GM10847 (cell line): ENCODE measurements around the gene TNNT3.

Experiments
- POLR2A ChIP-seq: IDR thresholded peaks from 2 replicates; pipeline ENCODE4 v1.6.1; 2011; ENCODE audit not compliant: insufficient read length; ENCODE audit errors: extremely low read depth

The TNNT3 gene

DNA sequence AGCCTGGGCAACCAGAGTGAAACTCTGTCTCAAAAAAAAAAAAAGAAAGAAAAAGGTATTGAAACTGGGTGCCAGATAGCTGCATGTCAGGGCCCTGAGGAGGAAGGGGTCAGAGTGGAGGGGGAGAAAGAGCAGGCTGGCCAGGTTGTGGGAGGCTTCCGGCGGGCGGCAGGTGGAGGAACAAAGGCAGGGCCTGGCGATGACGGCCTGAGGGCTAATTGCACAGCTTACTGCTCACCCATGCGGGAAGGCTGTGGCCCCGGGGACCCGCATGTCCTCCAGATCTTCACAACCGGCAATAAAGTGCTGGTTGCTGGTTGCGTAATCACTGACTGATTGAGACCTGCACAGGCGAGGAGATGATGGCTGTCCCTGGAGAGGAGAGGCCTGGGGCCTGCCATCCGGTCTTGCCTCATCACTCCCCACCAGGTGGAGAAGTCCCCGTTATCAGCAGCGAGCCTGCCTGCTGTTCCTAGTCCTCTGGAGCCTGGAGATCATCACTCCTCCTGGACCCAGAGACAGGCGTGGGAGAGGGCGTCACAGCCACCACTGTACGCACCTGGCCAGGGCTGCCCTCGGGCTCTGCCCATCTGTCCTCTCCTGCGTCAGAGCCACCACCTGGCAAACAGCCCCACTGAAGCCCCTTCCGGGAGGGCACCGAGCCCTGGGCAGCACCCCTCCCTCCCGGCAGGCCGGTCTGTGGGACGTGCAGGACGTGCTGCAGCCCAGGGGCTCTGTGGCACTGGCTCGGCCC, 59.4 kb downstream of the TNNT3 start:
- TF ChIP-seq POLR2A, result no peak

DNA sequence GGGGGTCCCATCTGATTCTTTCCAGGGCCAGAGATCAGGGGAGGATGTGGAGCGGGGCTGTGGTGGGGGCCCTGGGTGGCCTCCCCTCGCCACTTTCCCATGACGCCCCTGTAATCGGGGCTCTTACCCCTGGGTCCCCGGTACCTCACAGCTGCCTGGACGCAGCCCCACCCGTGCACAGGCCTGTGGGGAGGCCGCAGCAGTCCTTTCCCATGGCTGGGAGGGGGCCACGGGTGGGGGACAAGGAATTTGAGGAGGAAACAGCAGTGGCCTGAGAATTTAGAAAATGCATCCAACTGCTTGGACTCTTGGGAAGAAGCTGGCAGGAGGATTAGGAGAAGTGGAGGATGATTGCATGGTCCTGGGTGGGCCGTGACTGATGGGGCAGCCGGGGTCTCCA, 60.1 kb downstream of the TNNT3 start:
- TF ChIP-seq POLR2A, result no peak

DNA sequence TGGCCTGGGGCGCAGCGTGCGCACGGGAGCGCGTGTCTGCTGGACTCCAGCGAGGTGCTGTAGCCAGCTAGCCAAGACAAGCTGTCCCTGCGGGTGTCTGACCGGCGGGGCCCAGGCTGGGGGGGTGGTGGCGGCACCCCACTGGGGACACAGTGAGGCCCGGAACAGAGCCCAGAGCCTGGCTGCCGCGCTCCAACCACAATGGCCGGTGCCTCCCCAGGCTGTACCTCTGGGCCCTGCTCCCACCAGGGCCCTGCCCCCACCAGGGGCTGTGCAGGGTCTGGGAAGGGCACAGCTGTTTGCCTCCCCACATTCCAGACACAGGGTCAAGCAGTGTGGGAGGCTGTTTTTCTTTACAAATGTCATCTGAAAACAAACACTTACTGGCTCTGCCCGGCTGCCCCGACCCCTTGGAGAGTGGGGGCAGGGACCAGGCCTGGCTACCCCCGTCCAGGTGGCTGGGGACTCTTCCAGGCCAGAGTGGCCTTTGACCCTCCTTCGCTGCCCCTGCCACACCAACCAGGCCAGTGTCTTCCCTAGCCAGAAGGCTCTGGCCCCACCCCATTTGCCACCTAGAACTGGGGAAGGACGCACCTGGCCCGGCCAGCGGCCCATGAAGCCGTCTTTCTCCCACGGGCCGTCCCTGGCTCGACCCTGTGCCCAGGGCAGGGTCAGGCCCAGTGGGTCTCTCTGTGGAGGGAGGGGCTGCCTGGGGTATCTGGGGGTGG, 63.5 kb downstream of the TNNT3 start:
- TF ChIP-seq POLR2A, result no peak

DNA sequence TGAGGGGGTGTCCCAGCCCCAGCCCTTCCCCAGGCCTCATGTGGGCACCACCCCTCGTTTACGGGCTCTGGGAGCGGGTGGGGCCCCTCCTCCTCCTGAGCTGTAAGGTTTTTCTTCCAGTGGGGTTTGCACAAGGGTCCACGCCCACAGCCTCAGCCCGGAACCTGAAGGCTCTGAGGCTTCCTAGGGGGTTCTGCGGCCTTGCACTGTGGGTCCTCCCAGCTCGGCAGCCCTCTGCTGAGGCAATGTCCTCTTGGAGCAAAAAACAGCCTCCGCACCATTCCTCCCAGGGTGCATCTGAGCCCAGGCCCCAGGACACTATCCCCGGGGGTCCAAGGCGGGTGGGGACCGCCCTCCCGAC, 64.1 kb downstream of the TNNT3 start:
- TF ChIP-seq POLR2A, result no peak

DNA sequence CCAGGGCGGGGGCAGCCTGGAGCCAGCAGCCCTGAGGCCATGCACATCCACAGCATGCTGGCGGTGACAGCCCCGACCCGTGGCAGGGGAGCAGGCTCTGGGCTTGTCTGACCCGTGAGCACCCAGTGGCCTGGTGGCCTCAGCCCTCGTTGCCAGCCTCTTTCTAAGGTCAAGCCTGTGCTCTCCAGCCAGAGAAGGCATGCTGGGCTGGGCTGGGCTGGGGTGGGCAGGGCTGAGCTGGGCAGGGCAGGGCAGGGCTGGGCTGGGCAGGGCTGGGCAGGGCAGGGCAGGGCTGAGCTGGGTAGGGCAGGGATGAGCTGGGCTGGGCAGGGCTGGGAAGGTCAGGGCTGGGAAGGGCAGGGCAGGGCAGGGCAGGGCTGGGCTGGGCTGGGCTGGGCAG, 67.5 kb downstream of the TNNT3 start:
- TF ChIP-seq POLR2A, result no peak

DNA sequence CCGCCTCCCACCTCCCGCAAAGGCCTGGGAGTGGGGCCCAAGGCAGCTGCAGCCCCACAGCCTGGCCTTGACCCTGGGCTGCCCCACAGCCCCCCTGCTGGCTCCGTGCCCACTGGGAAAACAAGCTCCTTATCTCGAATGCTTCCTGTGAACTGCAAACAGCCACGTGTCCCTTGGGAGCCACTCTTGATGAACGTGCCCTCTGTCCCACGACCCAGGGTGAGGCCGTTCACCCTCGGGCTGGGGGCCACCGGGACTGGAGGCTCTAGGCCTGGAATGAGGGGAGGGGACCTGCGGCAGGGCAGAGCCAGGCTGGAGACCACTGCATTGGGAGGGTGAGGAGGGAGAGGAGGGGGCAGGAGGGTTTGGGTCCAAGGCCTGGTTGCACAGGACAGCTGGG, 68.7 kb downstream of the TNNT3 start:
- no peak for TF ChIP-seq POLR2A
